Stimulated activated CD4-positive, alpha-beta T cell treated with anti-CD3 and anti-CD28 coated beads, Interleukin-1b, Interleukin-23, amount 100 ng/mL, for 24 hours (primary cell): Measurements from ENCODE around the gene MYO5C.
"Not testable (repeated sequence)": the region's sequence is repeated elsewhere in the genome, so short reads cannot be mapped to it uniquely, and the experiment has no call there.

ENCODE experiments used
- DNase-seq, 4 experiments: peaks; one replicate each; pipeline ENCODE4 v3.0.0-alpha.2; 2020; ENCODE audit warnings: low read depth in 4 of 4, low spot score in 1 of 4

Gene MYO5C

GRCh38 chr15:52308446-52309153 lies 13.0 kb upstream of the MYO5C start:
- DNase-seq, result no peak

- no peak for DNase-seq
These were observed 12.2 kb upstream of the MYO5C start for GRCh38 chr15:52307847-52308246.

GRCh38 chr15:52306270-52306669 lies 10.7 kb upstream of the MYO5C start:
- DNase-seq, result no peak

GRCh38 chr15:52303093-52303772 lies 7.6 kb upstream of the MYO5C start:
- DNase-seq, result no peak

- DNase-seq, result no peak
These were observed 5.8 kb upstream of the MYO5C start for GRCh38 chr15:52301265-52301847.

GRCh38 chr15:52294881-52295420 lies 653 bp downstream of the MYO5C start:
- no peak for DNase-seq

- no peak for DNase-seq
These were observed 2.7 kb downstream of the MYO5C start for GRCh38 chr15:52292780-52293392.

- no peak for DNase-seq
These were observed 4.4 kb downstream of the MYO5C start for GRCh38 chr15:52291204-52291603.

GRCh38 chr15:52290800-52291199 lies 4.8 kb downstream of the MYO5C start:
- DNase-seq, result no peak

GRCh38 chr15:52290329-52290728 lies 5.3 kb downstream of the MYO5C start:
- DNase-seq, result no peak

GRCh38 chr15:52289629-52290081 lies 5.9 kb downstream of the MYO5C start:
- DNase-seq, result no peak

GRCh38 chr15:52288986-52289385 lies 6.6 kb downstream of the MYO5C start:
- no peak for DNase-seq

- DNase-seq, result no peak
These were observed 7.3 kb downstream of the MYO5C start for GRCh38 chr15:52288051-52288942.

- no peak for DNase-seq
These were observed 8.5 kb downstream of the MYO5C start for GRCh38 chr15:52287114-52287513.

GRCh38 chr15:52285941-52286340 lies 9.7 kb downstream of the MYO5C start:
- not testable (repeated sequence) for DNase-seq

- no peak for DNase-seq
These were observed 11.4 kb downstream of the MYO5C start for GRCh38 chr15:52284164-52284563.

- no peak for DNase-seq
These were observed 12.3 kb downstream of the MYO5C start for GRCh38 chr15:52283281-52283680.

- DNase-seq, result no peak
These were observed 13.2 kb downstream of the MYO5C start for GRCh38 chr15:52282418-52282817.

GRCh38 chr15:52281085-52282035 lies 14.2 kb downstream of the MYO5C start:
- DNase-seq, result no peak
